HepG2 (cell line): ENCODE results near the gene EEIG1. TPM values are rescaled to one million over a fixed set of nuclear protein-coding genes. Genes with fewer than 3 reads are reported as not detected.
A peak's percentile ranks its signal among the peaks of the same experiment; 100 is the strongest.

Experiments used
- ATAC-seq: fragments of 200-7000 bp; cut with Tn5 transposase; 3 replicates; pipeline ENCODE4 v1.9.1; 2020; ENCODE audit warnings: mild to moderate bottlenecking, moderate library complexity
- BruUV-seq: library from RNA; stranded (reverse); fragments of 400-500 nt; replicated peaks from 2 replicates; lab custom pipeline; 2021; lab: Mats Ljungman, UMichigan
- CTCF ChIA-PET: fragments of 300-600 bp; formaldehyde crosslinking; extraction: SDS; loops from one replicate; lab custom pipeline; 2021; ENCODE audit warnings: low total read pairs, inconsistent platforms, low intra/inter-chr PET ratio; lab: Yijun Ruan, JAX
- POLR2A ChIA-PET: fragments of 350-600 bp; sonication (Branson Sonifier 250); formaldehyde crosslinking; loops from one replicate; lab custom pipeline; 2020; ENCODE audit warnings: antibody characterized with exemption, inconsistent platforms; lab: Yijun Ruan, JAX
- DNase-seq: peaks from one replicate; pipeline ENCODE4 v3.0.0-alpha.2; 2015; ENCODE audit warnings: low spot score
- FAIRE-seq: peaks from 3 replicates; lab custom pipeline; 2011; peaks lifted over from hg19 to GRCh38; lab: Jason Lieb, UNC
- H2AFZ ChIP-seq: one replicate; pipeline ENCODE4 v1.6.1; 2011; ENCODE audit warnings: low read length, inconsistent platforms
- H3K27ac ChIP-seq: fragments of 300-600 bp; 3 replicates; pipeline ENCODE4 v1.8.0; 2011; ENCODE audit warnings: mixed run types, mild to moderate bottlenecking, mixed read lengths, low read length, inconsistent platforms; ENCODE audit not compliant: insufficient read depth; ENCODE audit errors: extremely low read length
- H3K27me3 ChIP-seq, 2 experiments: fragments of 200-600 bp in 1 of 2; 2 replicates in 1 of 2; 3 replicates in 1 of 2; pipeline versions ENCODE4 v1.6.0 to v1.8.0; 2011; ENCODE audit warnings: low read length in 2 of 2, mild to moderate bottlenecking in 2 of 2, moderate library complexity in 2 of 2, inconsistent platforms in 1 of 2; ENCODE audit not compliant: insufficient read depth in 2 of 2, control insufficient read depth in 1 of 2
- H3K36me3 ChIP-seq, 2 experiments: fragments of 200-600 bp in 1 of 2; replicated peaks in 1 of 2; 2 replicates in 1 of 2; 3 replicates in 1 of 2; pipeline versions ENCODE4 v1.5.1 to v1.8.0; 2011; ENCODE audit warnings: low read length in 2 of 2, inconsistent platforms in 1 of 2; ENCODE audit not compliant: insufficient read depth in 2 of 2, control insufficient read depth in 1 of 2
- H3K4me1 ChIP-seq: 2 replicates; pipeline ENCODE4 v1.5.1; 2012; ENCODE audit warnings: low read length, inconsistent platforms; ENCODE audit not compliant: insufficient read depth
- H3K4me2 ChIP-seq: 2 replicates; pipeline ENCODE4 v1.6.0; 2011; ENCODE audit warnings: low read depth, low read length, inconsistent platforms
- H3K4me3 ChIP-seq, 3 experiments: fragments of 200-600 bp in 1 of 3; sonication (generic), shearing (Covaris generic) in 1 of 3; replicated peaks in 1 of 3; 2 replicates each; pipeline ENCODE4 v1.5.1; 2011 to 2016; ENCODE audit warnings: low read length in 3 of 3, inconsistent platforms in 2 of 3, low read depth in 2 of 3, mild to moderate bottlenecking in 2 of 3, control low read depth in 1 of 3, mixed read lengths in 1 of 3; ENCODE audit not compliant: insufficient read depth in 1 of 3
- H3K79me2 ChIP-seq: one replicate; pipeline ENCODE4 v1.6.1; 2011; ENCODE audit warnings: low read length, inconsistent platforms; ENCODE audit not compliant: insufficient read depth
- H3K9ac ChIP-seq: 2 replicates; pipeline ENCODE4 v1.6.0; 2011; ENCODE audit warnings: mild to moderate bottlenecking, low read depth, low read length, inconsistent platforms; ENCODE audit not compliant: insufficient read depth
- H3K9me3 ChIP-seq: 2 replicates; pipeline ENCODE4 v1.5.1; 2012; ENCODE audit warnings: mild to moderate bottlenecking, low read length
- H4K20me1 ChIP-seq: 2 replicates; pipeline ENCODE4 v1.6.0; 2011; ENCODE audit warnings: inconsistent platforms, mild to moderate bottlenecking, low read length, moderate library complexity; ENCODE audit not compliant: insufficient read depth
- ATF7 ChIP-seq, 2 experiments: fragments of 450-650 bp in 1 of 2; sonication (generic) in 1 of 2; formaldehyde crosslinking in 1 of 2; IDR thresholded peaks; 2 replicates each; pipeline versions ENCODE4 v1.4.0 to v1.6.1; 2016 to 2020; ENCODE audit warnings: antibody characterized with exemption in 1 of 2, mild to moderate bottlenecking in 1 of 2, missing genetic modification reagents in 1 of 2
- CBX2 ChIP-seq, 2 experiments: fragments of 200-600 bp in 1 of 2; sonication (generic); formaldehyde crosslinking in 1 of 2; IDR thresholded peaks; 2 replicates each; pipeline versions ENCODE4 v1.7.0 to v1.8.1; 2018 to 2022; ENCODE audit warnings: low read depth in 2 of 2, low read length in 1 of 2, mild to moderate bottlenecking in 1 of 2, missing genetic modification reagents in 1 of 2
- CHD4 ChIP-seq: fragments of 200-600 bp; sonication (generic); IDR thresholded peaks from 2 replicates; pipeline ENCODE4 v1.7.0; 2017; ENCODE audit warnings: mild to moderate bottlenecking, low read length, borderline replicate concordance
- HNRNPL ChIP-seq: fragments of 200-400 bp; formaldehyde crosslinking; IDR thresholded peaks from 2 replicates; pipeline ENCODE4 v1.6.1; 2017; ENCODE audit warnings: mild to moderate bottlenecking, low read depth, low read length
- NR2C2 ChIP-seq: sonication (generic); formaldehyde crosslinking; IDR thresholded peaks from 2 replicates; pipeline ENCODE4 v1.4.0; 2020; ENCODE audit warnings: missing genetic modification reagents, mild to moderate bottlenecking, moderate library complexity, borderline replicate concordance
- RBFOX2 ChIP-seq: fragments of 200-400 bp; formaldehyde crosslinking; IDR thresholded peaks from 2 replicates; pipeline ENCODE4 v1.6.1; 2017; ENCODE audit warnings: low read depth, mild to moderate bottlenecking, low read length
- SIN3B ChIP-seq: fragments of 150-350 bp; IDR thresholded peaks from 2 replicates; pipeline ENCODE4 v1.6.1; 2014; ENCODE audit warnings: low read length
- SKI ChIP-seq: fragments of 450-650 bp; IDR thresholded peaks from one replicate; pipeline ENCODE4 v1.6.1; 2018; ENCODE audit warnings: mild to moderate bottlenecking; ENCODE audit not compliant: partially characterized antibody
- ZBTB38 ChIP-seq: sonication (generic); formaldehyde crosslinking; IDR thresholded peaks from 2 replicates; pipeline ENCODE4 v1.5.1; 2020; ENCODE audit warnings: mild to moderate bottlenecking, missing genetic modification reagents
- ZNF510 ChIP-seq: sonication (generic); formaldehyde crosslinking; IDR thresholded peaks from 2 replicates; pipeline ENCODE4 v1.4.0; 2020; ENCODE audit warnings: low read depth, mild to moderate bottlenecking, missing genetic modification reagents
- ZNF746 ChIP-seq: sonication (generic); formaldehyde crosslinking; IDR thresholded peaks from 2 replicates; pipeline ENCODE4 v1.8.0; 2022; ENCODE audit warnings: mild to moderate bottlenecking, missing genetic modification reagents
- ZSCAN21 ChIP-seq: sonication (generic); formaldehyde crosslinking; IDR thresholded peaks from 2 replicates; pipeline ENCODE4 v1.8.0; 2022; ENCODE audit warnings: mild to moderate bottlenecking, missing genetic modification reagents, moderate library complexity, borderline replicate concordance
- ZSCAN30 ChIP-seq: sonication (generic); formaldehyde crosslinking; IDR thresholded peaks from 2 replicates; pipeline ENCODE4 v1.5.0; 2020; ENCODE audit warnings: mild to moderate bottlenecking, missing genetic modification reagents
- WGBS: methylation state at CpG from one replicate; pipeline ENCODE4 v1.1.6; 2017; ENCODE audit warnings: low lambda C conversion rate; 5-methylcytosine and 5-hydroxymethylcytosine counted together
- in situ Hi-C: cut with HindIII; loops from 2 replicates; pipeline ENCODE4 v1.10.0; 2017; ENCODE audit warnings: low pct_unique_long_range_greater_than_20kb; ENCODE audit not compliant: extremely low pct_ligation_motif_present
- intact Hi-C: fragments of 100-400 bp; cut with micrococcal nuclease; formaldehyde crosslinking; loops from one replicate; pipeline ENCODE4 v1.10.0; 2022; ENCODE audit not compliant: unreplicated experiment
- polyA plus RNA-seq, 8 experiments: library from polyadenylated mRNA; depleted of rRNA in 3 of 8; stranded (reverse) in 7 of 8; unstranded in 1 of 8; fragments of >200 nt; fragmentation: Illumina TruSeq in 4 of 8; extraction: Trizol in 4 of 8; gene quantifications; 2 replicates each; pipeline versions ENCODE4 v1.2.1 to v1.2.3, GENCODE V29; 2011 to 2016; ENCODE audit warnings: low read depth in 4 of 8, missing spikeins in 1 of 8, mixed read lengths in 1 of 8; ENCODE audit not compliant: insufficient read depth in 1 of 8
- total RNA-seq, 5 experiments: library from RNA; depleted of rRNA; stranded (reverse); fragments of >200 nt; fragmentation: Illumina TruSeq; extraction: Trizol; gene quantifications; 2 replicates each; pipeline ENCODE4 v1.2.3, GENCODE V29; 2016; ENCODE audit warnings: low read depth in 1 of 5
- TF ChIP-seq, protein P1 (sequence below): IDR thresholded peaks from 2 replicates; pipeline ENCODE4 v1.6.1; 2016; ENCODE audit warnings: low read depth, missing genetic modification reagents, missing compliant biosample characterization
- TF ChIP-seq, protein P2 (sequence below): sonication (generic); formaldehyde crosslinking; IDR thresholded peaks from 2 replicates; pipeline ENCODE4 v1.4.0; 2020; ENCODE audit warnings: missing genetic modification reagents

The EEIG1 gene
- total and polyA plus RNA-seq, 2 of the 13 experiments (the other 11 are each of a cell fraction or from before 2014, with no cell fraction given) = 16.6 to 25.2 TPM

GRCh38 chr9:127973169-127974000 lies 7.4 kb downstream of the EEIG1 start:
- peaks cover 0 to 4% of the 10 kb centered on the region in 2 experiments; a peak in 2 of 5 replicates for H3K36me3 ChIP-seq
- H2AFZ ChIP-seq = no peak overlapping the region
- peaks cover 67% of the 10 kb centered on the region for H3K4me1 ChIP-seq
- intact Hi-C loops = no loop called here
- no peak overlapping the region for H3K4me2 ChIP-seq
- ChIA-PET CTCF (no interaction called here), POLR2A (interaction anchor here (1.0 kb wide), 1 partner anchor 23 kb away, joined by 3 read pairs; no protein-coding TSS in a partner anchor)
- in situ Hi-C loops = no loop called here
- WGBS = no CpG with 5 or more reads among the region's 17 CpGs
- H3K4me3 ChIP-seq = no peak overlapping the region
- H3K27me3 ChIP-seq = no peaks in the 10 kb centered on the region
- no peak for FAIRE-seq
- BruUV-seq = no TSS peak
- TF ChIP-seq SKI (no peak), HNRNPL (peak; percentile 81), ATF7 (IDR thresholded peaks at IDR 0.05) (no peak), ATF7 (CRISPR knock-in tag; IDR thresholded peaks at IDR 0.05) (no peak), NR2C2 (no peak), CBX2 (IDR thresholded peaks at IDR 0.05; ENCODE audit: low read depth, low read length) (no peak), CBX2 (CRISPR knock-in tag; IDR thresholded peaks at IDR 0.05; ENCODE audit: low read depth) (no peak), CHD4 (no peak), ZBTB38 (CRISPR knock-in tag) (0 out of 2 replicates have a peak, but pooled peaks have one; percentile 19), ZSCAN21 (CRISPR knock-in tag) (no peak), RBFOX2 (0 out of 2 replicates have a peak, but pooled peaks have one; percentile 31), SIN3B (no peak), ZSCAN30 (no peak), ZNF746 (no peak), ZNF510 (CRISPR knock-in tag) (no peak)
- TF ChIP-seq, protein P1, sequence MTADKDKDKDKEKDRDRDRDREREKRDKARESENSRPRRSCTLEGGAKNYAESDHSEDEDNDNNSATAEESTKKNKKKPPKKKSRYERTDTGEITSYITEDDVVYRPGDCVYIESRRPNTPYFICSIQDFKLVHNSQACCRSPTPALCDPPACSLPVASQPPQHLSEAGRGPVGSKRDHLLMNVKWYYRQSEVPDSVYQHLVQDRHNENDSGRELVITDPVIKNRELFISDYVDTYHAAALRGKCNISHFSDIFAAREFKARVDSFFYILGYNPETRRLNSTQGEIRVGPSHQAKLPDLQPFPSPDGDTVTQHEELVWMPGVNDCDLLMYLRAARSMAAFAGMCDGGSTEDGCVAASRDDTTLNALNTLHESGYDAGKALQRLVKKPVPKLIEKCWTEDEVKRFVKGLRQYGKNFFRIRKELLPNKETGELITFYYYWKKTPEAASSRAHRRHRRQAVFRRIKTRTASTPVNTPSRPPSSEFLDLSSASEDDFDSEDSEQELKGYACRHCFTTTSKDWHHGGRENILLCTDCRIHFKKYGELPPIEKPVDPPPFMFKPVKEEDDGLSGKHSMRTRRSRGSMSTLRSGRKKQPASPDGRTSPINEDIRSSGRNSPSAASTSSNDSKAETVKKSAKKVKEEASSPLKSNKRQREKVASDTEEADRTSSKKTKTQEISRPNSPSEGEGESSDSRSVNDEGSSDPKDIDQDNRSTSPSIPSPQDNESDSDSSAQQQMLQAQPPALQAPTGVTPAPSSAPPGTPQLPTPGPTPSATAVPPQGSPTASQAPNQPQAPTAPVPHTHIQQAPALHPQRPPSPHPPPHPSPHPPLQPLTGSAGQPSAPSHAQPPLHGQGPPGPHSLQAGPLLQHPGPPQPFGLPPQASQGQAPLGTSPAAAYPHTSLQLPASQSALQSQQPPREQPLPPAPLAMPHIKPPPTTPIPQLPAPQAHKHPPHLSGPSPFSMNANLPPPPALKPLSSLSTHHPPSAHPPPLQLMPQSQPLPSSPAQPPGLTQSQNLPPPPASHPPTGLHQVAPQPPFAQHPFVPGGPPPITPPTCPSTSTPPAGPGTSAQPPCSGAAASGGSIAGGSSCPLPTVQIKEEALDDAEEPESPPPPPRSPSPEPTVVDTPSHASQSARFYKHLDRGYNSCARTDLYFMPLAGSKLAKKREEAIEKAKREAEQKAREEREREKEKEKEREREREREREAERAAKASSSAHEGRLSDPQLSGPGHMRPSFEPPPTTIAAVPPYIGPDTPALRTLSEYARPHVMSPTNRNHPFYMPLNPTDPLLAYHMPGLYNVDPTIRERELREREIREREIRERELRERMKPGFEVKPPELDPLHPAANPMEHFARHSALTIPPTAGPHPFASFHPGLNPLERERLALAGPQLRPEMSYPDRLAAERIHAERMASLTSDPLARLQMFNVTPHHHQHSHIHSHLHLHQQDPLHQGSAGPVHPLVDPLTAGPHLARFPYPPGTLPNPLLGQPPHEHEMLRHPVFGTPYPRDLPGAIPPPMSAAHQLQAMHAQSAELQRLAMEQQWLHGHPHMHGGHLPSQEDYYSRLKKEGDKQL (CRISPR knock-in tag) = no peak
- TF ChIP-seq, protein P2, sequence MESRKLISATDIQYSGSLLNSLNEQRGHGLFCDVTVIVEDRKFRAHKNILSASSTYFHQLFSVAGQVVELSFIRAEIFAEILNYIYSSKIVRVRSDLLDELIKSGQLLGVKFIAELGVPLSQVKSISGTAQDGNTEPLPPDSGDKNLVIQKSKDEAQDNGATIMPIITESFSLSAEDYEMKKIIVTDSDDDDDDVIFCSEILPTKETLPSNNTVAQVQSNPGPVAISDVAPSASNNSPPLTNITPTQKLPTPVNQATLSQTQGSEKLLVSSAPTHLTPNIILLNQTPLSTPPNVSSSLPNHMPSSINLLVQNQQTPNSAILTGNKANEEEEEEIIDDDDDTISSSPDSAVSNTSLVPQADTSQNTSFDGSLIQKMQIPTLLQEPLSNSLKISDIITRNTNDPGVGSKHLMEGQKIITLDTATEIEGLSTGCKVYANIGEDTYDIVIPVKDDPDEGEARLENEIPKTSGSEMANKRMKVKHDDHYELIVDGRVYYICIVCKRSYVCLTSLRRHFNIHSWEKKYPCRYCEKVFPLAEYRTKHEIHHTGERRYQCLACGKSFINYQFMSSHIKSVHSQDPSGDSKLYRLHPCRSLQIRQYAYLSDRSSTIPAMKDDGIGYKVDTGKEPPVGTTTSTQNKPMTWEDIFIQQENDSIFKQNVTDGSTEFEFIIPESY (CRISPR knock-in tag) = peak; percentile 71; the same call in 1 of the 2 replicates
- TF ChIP-seq, all 625 proteins: peak for 4
- DNase-seq (no peak), ATAC-seq (no peak)
- Histone ChIP-seq H3K79me2 (peaks cover 95% of the 10 kb centered on the region), H3K9me3 (no peaks in the 10 kb centered on the region), H4K20me1 (peaks cover 27% of the 10 kb centered on the region; the same call in 1 of the 2 replicates), H3K27ac (no peak overlapping the region), H3K9ac (no peak overlapping the region)
